OCI-LY7 (cell line): ENCODE results near the gene MCCC1.

Experiments used
- CTCF ChIP-seq: fragments of 200-600 bp; sonication (generic); conservative IDR thresholded peaks from 2 replicates; pipeline ENCODE4 v1.5.1; 2014; ENCODE audit warnings: mild to moderate bottlenecking, antibody characterized with exemption, low read length, moderate library complexity, mixed read lengths
- EZH2phosphoT487 ChIP-seq: fragments of 200-600 bp; sonication (generic); IDR thresholded peaks from 2 replicates; pipeline ENCODE4 v1.6.1; 2018; ENCODE audit warnings: low read depth, borderline replicate concordance, mild to moderate bottlenecking, mixed run types, antibody characterized with exemption, low read length, moderate library complexity, mixed read lengths

GRCh38 chr3:183033746-183034145 is 65.5 kb downstream of the MCCC1 start:
- no peak for TF ChIP-seq CTCF
- no peak for TF ChIP-seq EZH2phosphoT487
